GM04503 (cell line): ENCODE measurements around the gene HSF2BP.
"Not testable (repeated sequence)": the region's sequence is repeated elsewhere in the genome, so short reads cannot be mapped to it uniquely, and the experiment has no call there.

Experiments
- DNase-seq: peaks from one replicate; pipeline ENCODE4 v3.0.0-alpha.2; 2012; ENCODE audit warnings: low read depth

Gene HSF2BP

GRCh38 chr21:43659136-43660000, at the start of gene HSF2BP, which contains the start of gene RRP1B:
TSS of gene HSF2BP (minus strand) at chr21:43659488. CDS start at chr21:43658096, 1,392 bp downstream.
TSS of gene RRP1B (plus strand) at chr21:43659560. CDS start at chr21:43659665, 105 bp downstream.
- DNase-seq, result peak; percentile 23

DNA sequence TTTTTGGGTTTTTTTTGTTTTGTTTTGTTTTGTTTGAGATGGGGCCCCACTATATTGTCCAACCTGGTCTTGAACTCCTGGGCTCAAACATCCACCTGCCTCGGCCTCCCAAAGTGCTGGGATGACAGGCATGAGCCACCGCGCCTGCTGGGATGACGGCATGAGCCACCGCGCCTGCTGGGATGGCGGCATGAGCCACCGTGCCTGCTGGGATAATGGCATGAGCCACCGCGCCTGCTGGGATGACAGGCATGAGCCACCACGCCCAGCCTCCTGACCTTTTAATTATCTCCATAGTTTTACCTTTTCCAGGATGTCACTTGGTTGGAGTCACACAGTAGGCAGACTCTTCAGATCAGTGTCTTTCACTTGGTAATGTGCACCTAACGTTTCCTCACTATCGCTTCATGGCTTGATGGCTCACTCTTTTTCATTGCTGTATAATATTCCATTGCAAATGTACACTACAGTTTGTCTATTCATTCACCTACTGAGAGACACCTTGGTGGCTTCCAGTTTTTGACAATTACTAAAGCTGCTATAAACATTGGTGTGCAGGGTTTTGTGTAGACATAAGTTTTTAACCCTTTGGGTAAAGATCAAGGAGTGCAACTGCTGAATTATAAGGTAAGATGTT, 49.6 kb upstream of the HSF2BP start:
- no peak for DNase-seq

DNA sequence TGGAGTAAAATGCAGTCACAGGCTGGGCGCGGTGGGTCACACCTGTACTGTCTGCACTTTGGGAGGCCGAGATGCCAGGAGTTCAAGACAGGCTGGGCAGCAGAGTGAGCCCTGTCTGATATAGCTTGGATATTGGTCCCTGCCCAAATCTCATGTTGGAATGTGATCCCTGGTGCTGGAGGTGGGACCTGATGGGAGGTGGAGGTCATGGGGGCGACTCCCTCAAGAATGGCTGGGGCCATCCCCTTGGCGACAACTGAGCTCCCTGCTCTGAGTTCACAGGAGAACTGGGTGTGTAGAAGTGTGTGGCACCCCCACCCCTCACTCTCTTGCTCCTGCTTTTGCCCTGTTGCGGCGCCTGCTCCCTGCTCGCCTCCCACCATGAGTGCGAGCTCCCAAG, 48.2 kb upstream of the HSF2BP start:
- DNase-seq, result no peak

GRCh38 chr21:43703035-43703880, 44.0 kb upstream of the HSF2BP start:
- peak; percentile 76 for DNase-seq

- DNase-seq, result no peak
Measured at GRCh38 chr21:43702785-43703034, 43.4 kb upstream of the HSF2BP start.

DNA sequence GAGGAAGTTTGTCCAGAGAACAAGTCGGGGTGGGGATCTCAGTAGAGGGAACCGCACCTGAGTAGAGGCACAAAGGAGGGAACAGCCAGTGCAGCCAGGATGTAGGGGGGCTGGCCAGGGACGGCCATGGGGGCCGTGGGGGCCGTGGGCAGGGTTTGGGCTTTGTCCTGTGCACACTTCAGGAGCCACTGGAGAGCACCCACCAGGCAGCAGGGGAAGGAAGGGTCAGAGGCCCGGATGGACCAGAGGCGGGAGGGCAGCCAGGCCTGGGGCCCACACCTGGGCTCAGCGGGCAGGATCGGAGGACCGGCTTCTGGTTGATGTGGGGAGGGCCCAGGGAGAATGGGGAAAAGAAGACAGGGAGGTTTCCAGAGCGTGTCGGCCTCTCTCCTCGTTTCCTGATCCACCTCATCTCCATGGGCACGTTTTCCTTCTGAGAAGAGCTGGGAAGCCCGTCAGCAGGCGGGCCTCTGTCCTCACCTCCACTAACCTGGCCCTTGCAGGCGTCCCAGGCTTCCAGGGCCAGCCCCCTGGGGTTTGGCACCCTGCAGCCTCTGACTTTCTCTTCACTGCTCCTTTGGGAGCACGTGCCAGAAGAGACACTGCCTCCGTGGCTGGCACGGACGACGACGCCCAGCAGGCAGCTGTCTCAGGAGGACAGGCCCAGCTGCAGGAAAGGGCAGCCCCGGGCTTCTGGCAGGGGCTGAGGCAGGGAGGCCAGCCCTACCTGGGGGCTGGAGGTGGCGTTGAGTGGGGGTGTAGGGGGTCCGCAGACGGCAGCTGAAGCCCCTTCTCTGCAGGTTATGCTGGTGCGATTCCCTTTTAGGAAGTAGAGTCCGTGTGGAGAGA, 42.9 kb upstream of the HSF2BP start:
- no peak for DNase-seq

DNA sequence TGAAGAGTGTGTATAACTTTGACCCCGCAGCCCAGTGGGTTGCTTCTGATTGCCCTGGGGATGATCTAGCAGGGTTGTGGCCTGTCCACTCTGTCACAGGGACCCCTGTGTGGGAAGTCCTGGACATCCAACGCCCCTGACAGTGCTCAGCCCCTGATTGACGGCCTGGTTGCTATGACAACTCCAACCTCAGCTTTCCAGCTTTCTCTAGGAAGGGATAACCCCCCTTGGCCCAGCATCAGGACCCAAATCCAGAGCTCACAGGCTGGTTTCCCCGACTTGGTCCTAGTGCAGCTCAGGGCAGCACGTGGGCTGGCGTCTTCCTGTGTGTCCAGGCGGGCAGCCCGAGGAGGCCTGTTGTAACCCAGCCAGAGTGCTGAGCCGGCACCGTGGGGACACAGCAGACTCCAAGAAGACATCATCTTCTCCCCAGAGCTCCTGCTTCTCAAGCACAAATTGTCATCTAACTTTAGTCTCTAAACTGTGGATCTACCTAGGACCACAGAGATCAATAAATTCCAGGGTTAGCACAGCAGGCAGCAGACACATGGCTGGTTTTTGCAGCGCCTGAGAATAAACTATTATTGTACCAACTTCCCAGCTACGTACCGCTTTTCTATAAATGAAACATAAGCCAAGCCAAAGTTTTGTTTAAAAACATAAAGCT, 40.8 kb upstream of the HSF2BP start:
- no peak for DNase-seq

GRCh38 chr21:43699492-43699777, 40.1 kb upstream of the HSF2BP start:
- DNase-seq, result not testable (repeated sequence)

GRCh38 chr21:43697758-43698643, 38.7 kb upstream of the HSF2BP start:
- no peak for DNase-seq

GRCh38 chr21:43696214-43696613, 36.9 kb upstream of the HSF2BP start:
- DNase-seq, result no peak

DNA sequence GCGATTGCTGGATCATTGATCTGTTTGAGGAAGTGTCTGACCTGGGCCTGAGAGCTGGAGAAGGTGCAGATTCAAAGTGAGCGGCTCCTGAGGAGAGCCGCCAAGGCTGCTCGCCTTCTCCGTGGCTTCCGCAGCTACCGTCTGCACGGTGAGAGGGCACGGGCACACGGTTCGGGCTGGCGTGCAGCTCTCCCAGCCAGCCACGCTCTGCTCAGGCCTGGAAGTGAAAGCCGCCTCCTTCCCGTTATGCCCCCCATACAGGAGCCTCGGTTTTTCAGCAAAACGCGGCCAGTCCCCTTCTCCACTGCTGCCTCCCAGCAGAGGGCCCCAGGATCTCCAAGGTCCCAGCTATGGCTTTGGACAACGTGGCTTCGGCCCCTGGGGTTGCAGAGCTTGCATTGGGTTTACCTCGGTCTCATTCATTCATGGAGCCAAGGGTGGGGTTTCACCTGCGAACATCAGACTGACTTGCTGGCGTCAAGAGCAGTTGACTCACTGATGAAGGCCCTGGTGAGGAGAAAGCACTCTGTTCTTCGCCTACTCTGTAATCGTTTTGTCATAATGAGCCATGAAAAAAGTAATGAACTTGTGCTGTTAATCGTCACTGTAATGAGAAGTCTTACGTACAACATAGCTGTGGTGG, 35.3 kb upstream of the HSF2BP start:
- no peak for DNase-seq

- no peak for DNase-seq
Measured at GRCh38 chr21:43693981-43694380, 34.7 kb upstream of the HSF2BP start.

- no peak for DNase-seq
Measured at GRCh38 chr21:43692949-43693348, 33.7 kb upstream of the HSF2BP start.

GRCh38 chr21:43691801-43692200, 32.5 kb upstream of the HSF2BP start:
- no peak for DNase-seq

GRCh38 chr21:43691086-43691795, 32.0 kb upstream of the HSF2BP start:
- no peak for DNase-seq

DNA sequence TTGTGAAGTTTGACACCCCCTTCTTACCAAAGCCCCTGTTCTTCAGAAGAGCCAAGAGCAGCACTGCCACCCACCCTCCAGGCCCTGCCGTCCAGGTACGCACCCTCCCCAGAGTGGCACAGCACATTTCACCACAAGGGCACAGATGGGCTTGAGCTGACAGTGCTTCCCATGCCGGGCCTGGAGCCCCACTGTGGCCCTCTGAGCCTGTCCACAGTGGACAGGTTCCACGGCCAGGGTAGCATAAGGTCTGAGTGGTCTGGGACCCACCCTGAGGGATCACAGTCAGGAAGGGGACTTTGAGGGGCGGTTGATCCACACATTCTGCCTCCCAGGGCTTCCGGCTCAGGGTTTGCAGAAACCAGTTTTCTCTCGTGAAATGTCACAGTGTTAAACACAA, 31.1 kb upstream of the HSF2BP start:
- no peak for DNase-seq

GRCh38 chr21:43689556-43690337, 30.5 kb upstream of the HSF2BP start:
- DNase-seq, result no peak

GRCh38 chr21:43688906-43689305, 29.6 kb upstream of the HSF2BP start:
- DNase-seq, result no peak
